ENCODE measurements around the gene TRMU. TPM values are rescaled to one million over a fixed set of nuclear protein-coding genes. Genes with fewer than 3 reads are reported as not detected.
A peak's percentile ranks its signal among the peaks of the same experiment; 100 is the strongest.

TRMU gene
- total RNA-seq, 2 experiments from 2014 or later: 61.4 to 75.3 TPM

DNA sequence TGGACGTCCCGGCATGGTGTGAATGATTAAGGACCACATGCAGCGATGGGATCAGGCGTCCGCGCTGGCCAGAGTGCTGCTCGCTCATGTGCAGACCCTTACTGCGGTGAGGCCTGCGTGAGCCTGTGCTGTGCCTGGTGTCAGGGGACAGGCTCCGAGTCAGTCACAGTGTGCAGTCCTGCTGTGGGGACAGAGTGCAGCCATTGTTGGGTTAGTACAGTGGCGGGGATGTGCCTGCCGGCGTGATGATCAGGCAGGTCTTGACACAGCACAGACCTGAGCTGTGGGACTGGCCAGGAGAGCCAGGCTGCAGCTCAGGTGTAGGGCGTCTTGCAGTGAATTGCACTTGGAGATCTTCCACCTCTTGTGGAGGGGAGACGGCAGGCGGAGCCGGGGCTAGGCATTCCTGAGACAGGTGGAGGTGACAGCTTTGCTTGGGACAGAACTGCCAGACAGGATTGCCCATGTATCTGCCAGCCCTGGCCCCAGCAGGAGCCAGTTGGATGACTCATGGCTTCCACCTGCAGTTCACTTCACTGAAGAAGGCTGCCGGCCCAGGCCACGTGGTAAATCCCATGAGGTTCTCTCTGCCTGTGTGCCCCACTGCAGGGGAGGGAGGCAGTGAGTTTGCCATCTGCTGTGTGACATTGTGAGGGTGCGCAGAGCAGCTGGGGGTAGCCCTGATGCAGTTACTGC, 17.3 kb downstream of the TRMU start:
- H3K36me3 Mint-ChIP-seq (ENCODE audit: low read depth): peaks cover 51% of the 10 kb centered on the region

DNA sequence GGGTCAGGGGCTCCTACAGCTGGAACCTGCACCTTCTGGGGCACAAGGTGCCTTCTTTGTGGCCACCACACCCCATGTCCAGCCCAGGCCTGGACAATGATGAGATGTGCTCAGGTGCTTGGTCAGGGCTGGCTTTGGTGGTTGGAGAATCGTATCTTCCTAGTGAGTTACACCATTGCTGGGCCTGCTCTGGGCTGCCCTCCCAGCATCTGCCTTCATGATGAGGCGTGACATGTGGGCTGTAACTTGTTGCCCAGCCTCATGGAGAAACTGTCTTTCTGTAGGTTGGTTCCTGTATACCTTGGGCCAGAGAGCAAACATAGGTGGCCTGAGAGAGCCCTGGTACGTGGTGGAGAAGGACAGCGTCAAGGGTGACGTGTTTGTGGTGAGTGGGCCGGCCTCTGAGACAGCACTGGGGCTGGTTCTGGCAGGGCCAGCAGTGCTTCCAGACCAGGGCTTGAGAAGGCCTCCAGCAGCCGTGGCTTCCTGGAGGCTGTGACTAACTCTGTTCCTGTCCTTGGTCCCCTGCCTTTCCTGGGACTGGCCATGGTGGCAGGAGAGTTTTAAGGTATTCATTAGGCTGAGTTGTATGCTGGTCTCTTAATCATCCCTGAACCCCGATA, 18.1 kb downstream of the TRMU start:
- intact Hi-C loops (cut with DNase I, micrococcal nuclease): no loop called here
- no peak overlapping the region for H3K27ac Mint-ChIP-seq
- POLR2A ChIA-PET: no interaction called here
- H3K4me3 Mint-ChIP-seq: no peak overlapping the region
- CTCF ChIA-PET: interaction anchor here (0.6 kb wide), 1 partner anchor 148 kb away, joined by 3 read pairs; no protein-coding TSS in a partner anchor
- H3K36me3 Mint-ChIP-seq (ENCODE audit: low read depth): peaks cover 46% of the 10 kb centered on the region
- ATAC-seq (no peak), DNase-seq (no peak)
- H3K4me1 Mint-ChIP-seq: no peaks in the 10 kb centered on the region
- no peaks in the 10 kb centered on the region for H3K27me3 Mint-ChIP-seq
- H3K9me3 Mint-ChIP-seq (ENCODE audit: low read depth): no peaks in the 10 kb centered on the region

More for the DNA sequence above, 17.3 kb downstream of the TRMU start:
- no peak overlapping the region for H3K27ac Mint-ChIP-seq
- POLR2A ChIA-PET: interaction anchor here (0.6 kb wide), 1 partner anchor 22 kb away, joined by 3 read pairs; no protein-coding TSS in a partner anchor
- intact Hi-C loops (cut with DNase I, micrococcal nuclease): no loop called here
- ATAC-seq (peak; percentile 58), DNase-seq (peak; percentile 34)
- no peaks in the 10 kb centered on the region for H3K9me3 Mint-ChIP-seq (ENCODE audit: low read depth)
- no peaks in the 10 kb centered on the region for H3K4me1 Mint-ChIP-seq
- no peak overlapping the region for H3K4me3 Mint-ChIP-seq
- CTCF ChIA-PET: interaction anchor here (0.8 kb wide), 1 partner anchor 15 kb away, joined by 5 read pairs; no protein-coding TSS in a partner anchor
- no peaks in the 10 kb centered on the region for H3K27me3 Mint-ChIP-seq

DNA sequence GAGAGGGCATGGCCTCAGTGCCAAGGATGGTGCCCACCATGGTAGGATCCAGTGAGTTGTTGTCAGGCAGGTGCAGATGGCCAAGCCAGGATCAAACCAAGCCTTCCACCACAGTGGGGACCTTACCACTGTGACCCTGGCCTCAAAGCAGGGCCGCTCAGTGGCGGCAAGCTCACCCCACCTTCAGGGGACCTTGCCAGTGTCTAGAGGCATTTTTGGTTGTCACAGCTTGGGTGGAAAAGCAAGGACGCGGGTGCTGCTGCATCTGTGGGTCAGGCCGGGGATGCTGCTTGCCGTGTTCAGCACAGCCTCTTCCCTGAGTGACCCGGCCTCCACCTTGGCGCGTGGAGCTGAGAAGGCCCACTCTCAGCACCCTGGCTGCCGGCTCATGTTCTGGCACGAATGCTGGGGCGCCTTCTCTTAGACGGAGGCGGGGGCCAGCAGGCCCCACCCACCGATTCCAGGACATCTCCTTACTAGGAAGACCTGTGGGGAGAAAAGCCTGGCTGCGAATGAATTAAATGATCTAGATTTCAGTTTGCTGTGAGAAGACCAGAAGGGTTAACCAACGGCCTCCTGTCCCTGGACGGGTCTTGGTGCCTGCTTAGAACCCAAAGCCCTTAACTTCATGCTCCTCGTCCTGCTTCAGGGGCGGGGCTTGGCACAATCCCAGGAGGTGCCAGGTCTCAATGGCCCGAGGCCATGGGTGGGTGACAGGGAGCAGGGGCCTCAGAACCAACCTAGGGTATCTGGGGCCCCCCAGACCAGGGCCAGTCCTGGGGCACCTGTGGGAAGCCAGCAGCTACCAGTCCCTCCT, 18.9 kb downstream of the TRMU start:
- ChIA-PET CTCF (interaction anchor here (0.6 kb wide), 1 partner anchor 147 kb away, joined by 3 read pairs; no protein-coding TSS in a partner anchor), POLR2A (no interaction called here)
- Mint-ChIP-seq H3K36me3 (ENCODE audit: low read depth) (peaks cover 47% of the 10 kb centered on the region), H3K4me1 (no peaks in the 10 kb centered on the region), H3K27me3 (no peaks in the 10 kb centered on the region), H3K27ac (no peak overlapping the region), H3K4me3 (no peak overlapping the region), H3K9me3 (ENCODE audit: low read depth) (no peaks in the 10 kb centered on the region)
- ATAC-seq (no peak), DNase-seq (no peak)
- intact Hi-C loops (cut with DNase I, micrococcal nuclease): no loop called here

DNA sequence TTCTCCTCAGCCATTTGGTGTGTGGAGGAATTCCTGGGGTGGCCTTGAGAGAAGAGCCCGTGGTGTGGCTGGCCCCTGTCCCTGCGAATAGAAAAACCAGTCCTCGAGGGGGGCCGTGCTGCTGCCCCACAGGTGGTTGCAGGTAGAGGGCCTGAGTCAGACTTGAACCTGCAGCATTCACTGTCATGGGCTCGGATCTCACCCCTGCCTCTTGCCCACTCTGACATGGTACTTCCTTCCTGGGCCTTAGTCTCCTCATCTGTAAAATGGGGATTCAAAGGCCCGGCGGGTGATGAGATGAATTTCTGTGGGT, 19.4 kb downstream of the TRMU start:
- DNase-seq (no peak), ATAC-seq (no peak)
- Mint-ChIP-seq H3K4me1 (no peaks in the 10 kb centered on the region), H3K36me3 (ENCODE audit: low read depth) (peaks cover 46% of the 10 kb centered on the region), H3K27ac (no peak overlapping the region), H3K27me3 (no peaks in the 10 kb centered on the region), H3K4me3 (no peak overlapping the region), H3K9me3 (ENCODE audit: low read depth) (no peaks in the 10 kb centered on the region)
- intact Hi-C loops (cut with DNase I, micrococcal nuclease): loop anchor here in 1 of 2 experiments (1.0 kb wide), 1 partner anchor 187 kb away; no protein-coding TSS in a partner anchor
- CTCF ChIA-PET: interaction anchor here (1.6 kb wide), 1 partner anchor 187 kb away, joined by 4 read pairs; no protein-coding TSS in a partner anchor
- POLR2A ChIA-PET: no interaction called here

DNA sequence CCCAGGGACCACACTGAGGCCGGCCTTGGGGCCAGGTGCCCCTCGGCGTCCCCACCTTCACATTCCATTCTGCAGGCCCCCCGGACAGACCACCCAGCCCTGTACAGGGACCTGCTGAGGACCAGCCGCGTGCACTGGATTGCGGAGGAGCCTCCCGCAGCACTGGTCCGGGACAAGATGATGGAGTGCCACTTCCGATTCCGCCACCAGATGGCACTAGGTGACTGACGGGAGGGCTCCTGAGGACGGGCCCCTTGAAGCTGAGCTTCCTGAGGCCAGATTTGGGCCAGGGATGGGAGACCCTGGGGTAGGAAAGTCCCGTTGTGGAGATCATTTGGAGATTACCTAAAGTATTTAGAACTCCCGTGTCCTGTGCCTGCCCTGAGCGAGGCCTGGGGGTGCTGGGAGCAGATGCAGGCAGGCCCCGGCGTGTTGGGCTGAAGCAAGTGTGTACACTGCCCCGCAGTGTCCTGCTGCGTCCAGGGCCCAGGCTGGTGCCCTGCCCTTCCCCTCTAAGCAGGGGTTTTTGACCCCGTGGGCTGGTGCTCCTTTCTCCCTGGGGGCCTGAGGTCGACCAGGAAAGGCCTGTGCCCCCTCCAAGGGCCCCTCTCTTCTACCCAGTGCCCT, 20.0 kb downstream of the TRMU start:
- H3K27me3 Mint-ChIP-seq: no peaks in the 10 kb centered on the region
- H3K27ac Mint-ChIP-seq: no peak overlapping the region
- peak; percentile 59 for ATAC-seq
- peaks cover 46% of the 10 kb centered on the region for H3K36me3 Mint-ChIP-seq (ENCODE audit: low read depth)
- no peak overlapping the region for H3K4me3 Mint-ChIP-seq
- no peaks in the 10 kb centered on the region for H3K4me1 Mint-ChIP-seq
- ChIA-PET POLR2A (no interaction called here), CTCF (interaction anchor here (0.5 to 1.6 kb wide), 2 partner anchors 48 to 186 kb away, joined by 4 to 5 read pairs; no protein-coding TSS in a partner anchor)
- intact Hi-C loops (cut with DNase I, micrococcal nuclease): loop anchor here in 1 of 2 experiments (1.0 kb wide), 1 partner anchor 187 kb away; no protein-coding TSS in a partner anchor
- peak; percentile 79 for DNase-seq
- H3K9me3 Mint-ChIP-seq (ENCODE audit: low read depth): no peaks in the 10 kb centered on the region

DNA sequence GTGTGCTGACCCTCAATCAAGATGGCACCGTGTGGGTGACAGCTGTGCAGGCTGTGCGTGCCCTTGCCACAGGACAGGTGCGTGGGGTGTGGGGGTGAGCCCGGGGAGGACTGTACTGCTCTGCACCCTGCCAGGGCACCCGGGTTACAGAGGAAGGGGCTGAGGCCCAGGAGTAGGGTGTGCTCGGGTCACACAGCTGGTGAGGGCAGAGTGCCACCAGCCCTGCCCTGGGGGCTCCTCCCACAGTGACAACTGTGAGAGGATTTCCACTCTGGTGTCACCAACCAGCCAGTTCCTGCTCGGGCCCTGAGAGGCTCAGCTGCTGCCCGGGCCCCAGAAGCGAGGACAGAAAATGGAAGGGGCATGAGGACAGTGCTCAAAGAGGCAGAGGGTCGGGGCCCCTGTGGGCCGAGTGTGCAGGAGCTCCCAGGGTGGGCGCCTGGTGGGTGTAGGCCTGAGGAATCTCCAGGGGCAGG, 20.5 kb downstream of the TRMU start:
- DNase-seq (no peak), ATAC-seq (no peak)
- no peaks in the 10 kb centered on the region for H3K4me1 Mint-ChIP-seq
- intact Hi-C loops (cut with DNase I, micrococcal nuclease): loop anchor here in 1 of 2 experiments (1.0 kb wide), 1 partner anchor 186 kb away; no protein-coding TSS in a partner anchor
- ChIA-PET POLR2A (no interaction called here), CTCF (interaction anchor here (0.5 to 1.6 kb wide), 3 partner anchors 37 to 186 kb away, joined by 3 to 5 read pairs (median 4); no protein-coding TSS in a partner anchor)
- no peaks in the 10 kb centered on the region for H3K27me3 Mint-ChIP-seq
- H3K36me3 Mint-ChIP-seq (ENCODE audit: low read depth): peaks cover 42% of the 10 kb centered on the region
- H3K9me3 Mint-ChIP-seq (ENCODE audit: low read depth): no peaks in the 10 kb centered on the region
- no peak overlapping the region for H3K4me3 Mint-ChIP-seq
- no peak overlapping the region for H3K27ac Mint-ChIP-seq

DNA sequence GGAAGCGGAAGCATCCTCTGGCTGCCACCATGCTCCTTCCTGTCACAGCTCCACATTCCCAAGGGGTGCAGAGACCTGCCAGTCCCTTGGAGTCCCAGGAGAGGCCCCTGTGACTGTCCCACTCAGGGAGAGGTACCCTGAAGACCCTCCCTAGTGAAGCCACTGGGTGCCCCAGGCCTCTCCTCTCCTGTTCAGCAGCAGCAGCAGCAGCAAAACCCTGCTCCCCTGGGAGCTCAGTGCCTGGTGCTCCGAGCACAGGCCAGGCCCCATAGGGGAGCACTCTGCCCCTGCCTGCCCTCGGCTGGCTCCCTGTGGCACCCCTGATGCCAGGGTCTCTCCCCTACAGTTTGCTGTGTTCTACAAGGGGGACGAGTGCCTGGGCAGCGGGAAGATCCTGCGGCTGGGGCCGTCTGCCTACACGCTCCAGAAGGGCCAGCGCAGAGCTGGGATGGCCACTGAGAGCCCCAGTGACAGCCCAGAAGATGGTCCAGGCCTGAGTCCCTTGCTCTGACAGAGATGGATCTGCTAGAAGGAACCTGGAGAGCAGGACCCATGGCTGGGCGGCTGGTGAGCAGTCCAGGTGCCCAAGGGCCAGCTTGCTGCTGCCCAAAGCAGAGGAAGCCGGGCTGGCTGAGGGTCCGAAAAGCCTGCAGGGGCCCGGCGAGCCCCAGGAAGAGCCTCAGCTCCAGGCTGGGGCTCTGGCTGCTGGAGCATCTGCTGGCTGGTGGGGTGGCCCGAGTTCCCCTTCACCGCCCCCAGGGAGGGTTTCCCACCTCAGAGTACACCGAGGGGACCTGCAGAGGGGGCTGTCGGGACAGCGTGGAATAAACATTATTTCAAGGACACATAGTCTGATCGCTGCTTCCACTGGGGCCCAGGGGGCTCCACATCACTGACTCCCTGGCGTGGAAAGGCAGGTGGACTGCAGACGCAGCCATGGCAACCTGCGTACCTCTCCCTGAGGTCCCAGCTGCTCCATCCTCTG, 21.3 kb downstream of the TRMU start:
- DNase-seq: no peak
- no peak overlapping the region for H3K4me3 Mint-ChIP-seq
- no peaks in the 10 kb centered on the region for H3K27me3 Mint-ChIP-seq
- POLR2A ChIA-PET: no interaction called here
- no peak for ATAC-seq
- peaks cover 37% of the 10 kb centered on the region for H3K36me3 Mint-ChIP-seq (ENCODE audit: low read depth)
- intact Hi-C loops (cut with DNase I, micrococcal nuclease): no loop called here
- CTCF ChIA-PET: interaction anchor here (0.8 to 1.6 kb wide), 3 partner anchors 11 to 185 kb away, joined by 3 to 5 read pairs (median 4); no protein-coding TSS in a partner anchor
- no peak overlapping the region for H3K27ac Mint-ChIP-seq
- H3K9me3 Mint-ChIP-seq (ENCODE audit: low read depth): no peaks in the 10 kb centered on the region
- H3K4me1 Mint-ChIP-seq: no peaks in the 10 kb centered on the region

DNA sequence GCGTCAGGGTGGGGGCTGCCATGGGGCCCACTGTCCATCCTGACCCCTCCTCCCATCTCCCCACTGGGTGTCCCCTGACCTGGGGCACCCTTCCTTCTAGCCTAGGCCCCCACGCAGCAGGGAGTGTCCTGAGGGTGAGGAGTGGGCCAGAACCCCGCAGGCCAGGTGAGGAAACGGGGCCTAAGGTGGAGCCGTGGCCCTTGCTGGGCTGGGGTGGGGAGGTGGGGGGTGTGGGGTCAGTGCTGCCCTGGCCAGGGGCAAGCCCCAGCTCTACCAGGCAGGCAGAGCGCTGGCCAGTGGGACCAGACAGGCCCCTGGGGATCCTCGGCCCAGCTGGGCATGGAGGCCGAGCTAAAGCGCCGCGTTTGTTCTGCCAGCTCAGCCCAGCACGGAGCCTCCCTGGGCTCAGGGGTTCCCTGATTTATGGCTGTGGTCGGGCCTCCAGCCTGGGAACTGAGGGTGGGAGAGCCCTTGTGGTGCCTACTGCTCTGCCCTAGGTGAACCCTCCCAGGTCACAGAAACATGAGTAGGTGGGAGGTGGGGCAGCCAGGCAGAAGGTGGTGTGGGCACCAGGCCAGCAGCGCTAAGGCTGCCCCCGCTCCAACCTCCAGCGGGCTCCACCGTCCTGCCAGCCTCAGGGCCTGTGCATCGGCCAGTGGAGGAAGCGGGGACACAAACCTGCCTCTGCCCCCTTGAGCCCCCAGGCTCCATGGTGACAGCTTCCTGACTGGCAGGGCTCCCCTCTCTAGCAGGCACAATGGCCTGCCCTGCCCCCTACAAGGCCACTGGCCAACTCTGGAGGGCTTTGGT, 22.4 kb downstream of the TRMU start:
- Mint-ChIP-seq H3K9me3 (ENCODE audit: low read depth) (no peaks in the 10 kb centered on the region), H3K27me3 (no peaks in the 10 kb centered on the region), H3K4me3 (no peak overlapping the region), H3K4me1 (no peaks in the 10 kb centered on the region), H3K27ac (no peak overlapping the region), H3K36me3 (ENCODE audit: low read depth) (peaks cover 34% of the 10 kb centered on the region)
- CTCF ChIA-PET: interaction anchor here (0.6 to 1.3 kb wide), 2 partner anchors 9 to 70 kb away, joined by 3 to 5 read pairs; no protein-coding TSS in a partner anchor
- no peak for ATAC-seq
- POLR2A ChIA-PET: no interaction called here
- DNase-seq: no peak
- intact Hi-C loops (cut with DNase I, micrococcal nuclease): no loop called here

DNA sequence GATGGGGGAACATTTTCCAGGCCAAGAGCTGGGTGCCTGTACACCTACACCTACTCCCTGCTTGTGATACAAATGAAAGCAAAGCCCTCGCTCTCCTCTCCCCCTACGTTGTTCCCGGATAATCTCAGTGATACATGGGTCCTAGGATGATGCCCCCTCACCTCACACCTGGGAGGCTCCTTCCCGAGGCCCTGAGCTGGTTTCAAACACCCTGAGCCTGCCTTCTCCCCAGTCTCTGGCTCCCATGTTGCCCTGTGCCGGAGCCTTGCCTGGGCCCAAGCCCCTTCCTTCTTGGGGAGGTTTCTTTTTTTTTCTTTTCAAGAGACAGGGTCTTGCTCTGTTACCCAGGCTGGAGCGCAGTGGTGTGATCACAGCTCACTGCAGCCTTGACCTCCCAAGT, 23.3 kb downstream of the TRMU start:
- Mint-ChIP-seq H3K36me3 (ENCODE audit: low read depth) (peaks cover 31% of the 10 kb centered on the region), H3K27ac (no peak overlapping the region), H3K9me3 (ENCODE audit: low read depth) (no peaks in the 10 kb centered on the region), H3K4me3 (no peak overlapping the region), H3K27me3 (no peaks in the 10 kb centered on the region), H3K4me1 (no peaks in the 10 kb centered on the region)
- ChIA-PET POLR2A (no interaction called here), CTCF (interaction anchor here (0.8 kb wide), 1 partner anchor 9 kb away, joined by 9 read pairs; no protein-coding TSS in a partner anchor)
- DNase-seq (no peak), ATAC-seq (no peak)
- intact Hi-C loops (cut with DNase I, micrococcal nuclease): no loop called here

Data from activated CD4-positive, alpha-beta T cell treated with anti-CD3 and anti-CD28 coated beads for 36 hours (primary cell).